Measurements from ENCODE around the gene GATD1. TPM values are rescaled to one million over a fixed set of nuclear protein-coding genes. Genes with fewer than 3 reads are reported as not detected.
A peak's percentile ranks its signal among the peaks of the same experiment; 100 is the strongest.

GATD1 gene
- total and polyA plus RNA-seq, 9 of the 15 experiments (the other 6 are each of a cell fraction or from before 2014, with no cell fraction given) = 2.8 to 144 (median 36.9) TPM

DNA sequence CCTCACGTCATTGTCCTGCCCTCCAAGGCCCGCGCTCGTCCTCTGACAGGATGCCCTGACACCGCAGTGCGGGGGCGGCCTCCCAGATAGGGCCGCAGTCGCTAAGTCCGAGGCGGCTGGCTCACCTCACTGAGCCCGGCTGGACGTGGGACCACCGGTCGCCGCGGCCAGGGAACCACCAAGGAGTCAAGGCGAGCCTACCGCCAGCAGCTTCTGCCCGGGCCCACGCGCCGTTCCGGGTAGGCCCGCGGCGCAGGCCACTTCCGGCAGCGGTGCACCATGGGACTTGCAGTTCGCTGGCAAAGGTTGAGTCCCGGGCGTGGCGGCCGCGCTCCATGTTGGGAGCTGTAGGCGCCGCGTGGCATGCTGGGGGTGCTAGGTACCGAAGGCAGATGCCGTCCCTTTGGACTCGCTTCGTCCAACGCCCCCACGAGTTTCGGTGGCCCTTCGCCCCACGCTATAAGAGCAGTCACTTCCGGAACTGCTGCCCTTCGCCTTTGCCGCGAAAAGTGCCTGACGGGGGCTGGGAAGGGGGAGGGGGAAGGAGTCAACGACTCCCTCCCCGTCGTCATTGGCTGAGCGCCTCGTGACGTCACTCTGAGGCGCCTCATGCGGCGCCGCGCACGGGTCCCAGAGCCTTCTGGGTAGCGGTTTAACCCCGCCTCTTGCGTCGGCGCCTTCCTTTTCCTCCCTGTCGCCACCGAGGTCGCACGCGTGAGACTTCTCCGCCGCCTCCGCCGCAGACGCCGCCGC lies 32.2 kb upstream of the GATD1 start, which contains the start of gene RPLP2 (continued):
- TF ChIP-seq, protein P1, sequence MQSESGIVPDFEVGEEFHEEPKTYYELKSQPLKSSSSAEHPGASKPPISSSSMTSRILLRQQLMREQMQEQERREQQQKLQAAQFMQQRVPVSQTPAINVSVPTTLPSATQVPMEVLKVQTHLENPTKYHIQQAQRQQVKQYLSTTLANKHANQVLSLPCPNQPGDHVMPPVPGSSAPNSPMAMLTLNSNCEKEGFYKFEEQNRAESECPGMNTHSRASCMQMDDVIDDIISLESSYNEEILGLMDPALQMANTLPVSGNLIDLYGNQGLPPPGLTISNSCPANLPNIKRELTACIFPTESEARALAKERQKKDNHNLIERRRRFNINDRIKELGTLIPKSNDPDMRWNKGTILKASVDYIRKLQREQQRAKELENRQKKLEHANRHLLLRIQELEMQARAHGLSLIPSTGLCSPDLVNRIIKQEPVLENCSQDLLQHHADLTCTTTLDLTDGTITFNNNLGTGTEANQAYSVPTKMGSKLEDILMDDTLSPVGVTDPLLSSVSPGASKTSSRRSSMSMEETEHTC (IDR thresholded peaks at IDR 0.05) = peak; percentile 7; the same call in 1 of the 2 replicates
- TF ChIP-seq ZC3H8 (IDR thresholded peaks at IDR 0.05) = no peak
- TF ChIP-seq, protein P2, sequence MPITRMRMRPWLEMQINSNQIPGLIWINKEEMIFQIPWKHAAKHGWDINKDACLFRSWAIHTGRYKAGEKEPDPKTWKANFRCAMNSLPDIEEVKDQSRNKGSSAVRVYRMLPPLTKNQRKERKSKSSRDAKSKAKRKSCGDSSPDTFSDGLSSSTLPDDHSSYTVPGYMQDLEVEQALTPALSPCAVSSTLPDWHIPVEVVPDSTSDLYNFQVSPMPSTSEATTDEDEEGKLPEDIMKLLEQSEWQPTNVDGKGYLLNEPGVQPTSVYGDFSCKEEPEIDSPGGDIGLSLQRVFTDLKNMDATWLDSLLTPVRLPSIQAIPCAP (CRISPR knock-in tag; IDR thresholded peaks at IDR 0.05; ENCODE audit: borderline replicate concordance) = no peak
- 0 out of 2 replicates have a peak, but pooled peaks have one; percentile 82 for TF ChIP-seq SMAD3 (CRISPR knock-in tag; conservative IDR thresholded peaks at IDR 0.05)
- 0 out of 2 replicates have a peak, but pooled peaks have one; percentile 41 for TF ChIP-seq HLTF (IDR thresholded peaks at IDR 0.05)
- peak; percentile 87 for TF ChIP-seq SUPT5H (IDR thresholded peaks at IDR 0.05)
- peak; percentile 72; the same call in 1 of the 2 replicates for TF ChIP-seq ZNF77 (CRISPR knock-in tag; IDR thresholded peaks at IDR 0.05)
- TF ChIP-seq, protein P3, sequence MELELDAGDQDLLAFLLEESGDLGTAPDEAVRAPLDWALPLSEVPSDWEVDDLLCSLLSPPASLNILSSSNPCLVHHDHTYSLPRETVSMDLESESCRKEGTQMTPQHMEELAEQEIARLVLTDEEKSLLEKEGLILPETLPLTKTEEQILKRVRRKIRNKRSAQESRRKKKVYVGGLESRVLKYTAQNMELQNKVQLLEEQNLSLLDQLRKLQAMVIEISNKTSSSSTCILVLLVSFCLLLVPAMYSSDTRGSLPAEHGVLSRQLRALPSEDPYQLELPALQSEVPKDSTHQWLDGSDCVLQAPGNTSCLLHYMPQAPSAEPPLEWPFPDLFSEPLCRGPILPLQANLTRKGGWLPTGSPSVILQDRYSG (tag; conservative IDR thresholded peaks at IDR 0.05; ENCODE audit: low read depth) = peak; percentile 48; the same call in 1 of the 2 replicates
- TF ChIP-seq, protein P4, sequence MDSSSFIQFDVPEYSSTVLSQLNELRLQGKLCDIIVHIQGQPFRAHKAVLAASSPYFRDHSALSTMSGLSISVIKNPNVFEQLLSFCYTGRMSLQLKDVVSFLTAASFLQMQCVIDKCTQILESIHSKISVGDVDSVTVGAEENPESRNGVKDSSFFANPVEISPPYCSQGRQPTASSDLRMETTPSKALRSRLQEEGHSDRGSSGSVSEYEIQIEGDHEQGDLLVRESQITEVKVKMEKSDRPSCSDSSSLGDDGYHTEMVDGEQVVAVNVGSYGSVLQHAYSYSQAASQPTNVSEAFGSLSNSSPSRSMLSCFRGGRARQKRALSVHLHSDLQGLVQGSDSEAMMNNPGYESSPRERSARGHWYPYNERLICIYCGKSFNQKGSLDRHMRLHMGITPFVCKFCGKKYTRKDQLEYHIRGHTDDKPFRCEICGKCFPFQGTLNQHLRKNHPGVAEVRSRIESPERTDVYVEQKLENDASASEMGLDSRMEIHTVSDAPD (CRISPR knock-in tag; IDR thresholded peaks at IDR 0.05) = no peak
- TF ChIP-seq, protein P5, sequence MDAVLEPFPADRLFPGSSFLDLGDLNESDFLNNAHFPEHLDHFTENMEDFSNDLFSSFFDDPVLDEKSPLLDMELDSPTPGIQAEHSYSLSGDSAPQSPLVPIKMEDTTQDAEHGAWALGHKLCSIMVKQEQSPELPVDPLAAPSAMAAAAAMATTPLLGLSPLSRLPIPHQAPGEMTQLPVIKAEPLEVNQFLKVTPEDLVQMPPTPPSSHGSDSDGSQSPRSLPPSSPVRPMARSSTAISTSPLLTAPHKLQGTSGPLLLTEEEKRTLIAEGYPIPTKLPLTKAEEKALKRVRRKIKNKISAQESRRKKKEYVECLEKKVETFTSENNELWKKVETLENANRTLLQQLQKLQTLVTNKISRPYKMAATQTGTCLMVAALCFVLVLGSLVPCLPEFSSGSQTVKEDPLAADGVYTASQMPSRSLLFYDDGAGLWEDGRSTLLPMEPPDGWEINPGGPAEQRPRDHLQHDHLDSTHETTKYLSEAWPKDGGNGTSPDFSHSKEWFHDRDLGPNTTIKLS (IDR thresholded peaks at IDR 0.05; ENCODE audit: borderline replicate concordance, low read depth) = peak; percentile 99
- TF ChIP-seq TEAD1 (CRISPR knock-in tag; IDR thresholded peaks at IDR 0.05) = peak; percentile 60 to 92; a peak in 3 of 4 replicates
- no peak for TF ChIP-seq RBM22 (IDR thresholded peaks at IDR 0.05; ENCODE audit: low read depth, low read length, poor library complexity, severe bottlenecking)
- TF ChIP-seq RBM17 (IDR thresholded peaks at IDR 0.05; ENCODE audit: borderline replicate concordance, low read depth, low read length) = no peak
- no peak; the same call in 1 of the 2 replicates for TF ChIP-seq ZBTB7A (IDR thresholded peaks at IDR 0.05; ENCODE audit: borderline replicate concordance, control insufficient read depth, low read depth, low read length)
- peak; percentile 89 for TF ChIP-seq SIN3B (IDR thresholded peaks at IDR 0.05; ENCODE audit: low read depth)
- no peak for TF ChIP-seq POLR2AphosphoS2 (IDR thresholded peaks at IDR 0.05; ENCODE audit: low read length)
- TF ChIP-seq SIN3A (IDR thresholded peaks at IDR 0.05; ENCODE audit: borderline replicate concordance in 2 of 2, control insufficient read depth in 1 of 2, low read depth in 2 of 2, low read length in 2 of 2) = peak; percentile 84 to 92; a peak in 3 of 4 replicates
- no peak for TF ChIP-seq ZNF785 (CRISPR knock-in tag; IDR thresholded peaks at IDR 0.05)
- TF ChIP-seq HOMEZ (CRISPR knock-in tag; IDR thresholded peaks at IDR 0.05) = no peak

Measured in K562 (cell line).